PFSK-1 (cell line): Measurements from ENCODE around the gene SSH2.

Source experiments
- FOXP2 ChIP-seq: optimal IDR thresholded peaks from 2 replicates; pipeline ENCODE3; 2011; ENCODE audit warnings: borderline replicate concordance, control low read depth, inconsistent platforms; ENCODE audit not compliant: insufficient read depth; ENCODE audit errors: extremely low read length, extremely low read depth
- POLR2AphosphoS5 ChIP-seq: IDR thresholded peaks from 2 replicates; pipeline ENCODE4 v1.6.1; 2012; ENCODE audit warnings: low read depth, mild to moderate bottlenecking, control low read depth, low read length, moderate library complexity
- SIN3A ChIP-seq: IDR thresholded peaks from 2 replicates; pipeline ENCODE4 v1.6.1; 2012; ENCODE audit warnings: mild to moderate bottlenecking, low read length, moderate library complexity, borderline replicate concordance; ENCODE audit not compliant: insufficient read depth
- TAF1 ChIP-seq: IDR thresholded peaks from 2 replicates; pipeline ENCODE4 v1.6.1; 2012; ENCODE audit warnings: low read length, control low read depth, borderline replicate concordance; ENCODE audit not compliant: insufficient read depth
- TF ChIP-seq, protein P1 (sequence below), 2 experiments: IDR thresholded peaks; 2 replicates each; pipeline versions ENCODE4 v1.6.1 to v1.8.0; 2011 to 2012; ENCODE audit warnings: low read depth in 2 of 2, low read length in 2 of 2, control low read depth in 1 of 2, inconsistent platforms in 1 of 2, mild to moderate bottlenecking in 1 of 2, moderate library complexity in 1 of 2; ENCODE audit not compliant: insufficient read depth in 1 of 2

DNA sequence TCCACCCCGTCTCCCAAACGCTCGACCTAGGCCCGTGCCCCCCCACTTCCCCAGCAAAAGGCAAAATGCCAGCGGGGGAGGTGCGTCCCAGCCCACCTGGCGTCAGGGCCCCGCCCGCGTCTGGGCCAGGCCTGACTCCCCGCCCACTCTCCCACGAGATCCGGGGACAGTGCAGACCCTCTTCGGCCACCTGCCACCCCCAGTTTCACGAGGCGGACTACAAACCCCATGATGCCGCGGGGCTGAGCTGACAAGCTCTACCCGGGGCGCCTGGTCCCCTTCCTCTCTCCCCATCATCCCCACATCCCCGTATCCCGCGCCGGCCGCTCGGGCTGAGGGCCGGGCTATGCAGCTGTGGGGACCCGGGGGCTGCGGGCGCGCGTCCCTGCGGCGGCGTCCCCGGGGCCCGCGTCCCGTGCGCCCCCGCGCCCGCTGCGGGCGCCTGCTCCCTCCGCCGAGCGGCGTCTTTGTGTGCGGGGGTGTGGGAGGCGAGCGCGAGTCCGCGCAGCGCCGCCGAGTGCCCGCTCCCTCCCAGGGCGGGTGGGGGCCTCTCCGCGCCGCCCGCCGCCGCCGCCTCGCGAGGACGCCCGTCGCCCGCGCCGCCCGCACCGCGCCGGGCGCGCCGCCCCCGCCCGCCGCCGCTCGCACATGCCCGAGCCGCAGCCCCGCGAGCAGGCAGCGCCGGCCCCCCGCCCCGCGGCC, 337.0 kb downstream of the SSH2 start, which contains the start of gene ANKRD13B:
- TF ChIP-seq POLR2AphosphoS5 (no peak), SIN3A (no peak), TAF1 (no peak), FOXP2 (no peak)
- TF ChIP-seq, protein P1, sequence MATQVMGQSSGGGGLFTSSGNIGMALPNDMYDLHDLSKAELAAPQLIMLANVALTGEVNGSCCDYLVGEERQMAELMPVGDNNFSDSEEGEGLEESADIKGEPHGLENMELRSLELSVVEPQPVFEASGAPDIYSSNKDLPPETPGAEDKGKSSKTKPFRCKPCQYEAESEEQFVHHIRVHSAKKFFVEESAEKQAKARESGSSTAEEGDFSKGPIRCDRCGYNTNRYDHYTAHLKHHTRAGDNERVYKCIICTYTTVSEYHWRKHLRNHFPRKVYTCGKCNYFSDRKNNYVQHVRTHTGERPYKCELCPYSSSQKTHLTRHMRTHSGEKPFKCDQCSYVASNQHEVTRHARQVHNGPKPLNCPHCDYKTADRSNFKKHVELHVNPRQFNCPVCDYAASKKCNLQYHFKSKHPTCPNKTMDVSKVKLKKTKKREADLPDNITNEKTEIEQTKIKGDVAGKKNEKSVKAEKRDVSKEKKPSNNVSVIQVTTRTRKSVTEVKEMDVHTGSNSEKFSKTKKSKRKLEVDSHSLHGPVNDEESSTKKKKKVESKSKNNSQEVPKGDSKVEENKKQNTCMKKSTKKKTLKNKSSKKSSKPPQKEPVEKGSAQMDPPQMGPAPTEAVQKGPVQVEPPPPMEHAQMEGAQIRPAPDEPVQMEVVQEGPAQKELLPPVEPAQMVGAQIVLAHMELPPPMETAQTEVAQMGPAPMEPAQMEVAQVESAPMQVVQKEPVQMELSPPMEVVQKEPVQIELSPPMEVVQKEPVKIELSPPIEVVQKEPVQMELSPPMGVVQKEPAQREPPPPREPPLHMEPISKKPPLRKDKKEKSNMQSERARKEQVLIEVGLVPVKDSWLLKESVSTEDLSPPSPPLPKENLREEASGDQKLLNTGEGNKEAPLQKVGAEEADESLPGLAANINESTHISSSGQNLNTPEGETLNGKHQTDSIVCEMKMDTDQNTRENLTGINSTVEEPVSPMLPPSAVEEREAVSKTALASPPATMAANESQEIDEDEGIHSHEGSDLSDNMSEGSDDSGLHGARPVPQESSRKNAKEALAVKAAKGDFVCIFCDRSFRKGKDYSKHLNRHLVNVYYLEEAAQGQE (IDR thresholded peaks at IDR 0.05; ENCODE audit: insufficient read depth in 1 of 2, low read depth in 2 of 2, low read length in 2 of 2) = no peak
